Caki2 (cell line): ENCODE measurements around the gene MRPS26. TPM values are rescaled to one million over a fixed set of nuclear protein-coding genes. Genes with fewer than 3 reads are reported as not detected.
"Not testable (repeated sequence)": the region's sequence is repeated elsewhere in the genome, so short reads cannot be mapped to it uniquely, and the experiment has no call there.

ENCODE experiments used
- DNase-seq: peaks from one replicate; pipeline ENCODE4 v3.0.0-alpha.2; 2015; ENCODE audit warnings: low read depth
- in situ Hi-C: cut with HindIII; loops from 2 replicates; pipeline ENCODE4 v1.10.0; 2016; ENCODE audit warnings: low sequenced_read_pairs, low pct_unique_long_range_greater_than_20kb, mixed read lengths
- total RNA-seq: library from RNA; depleted of rRNA; stranded (reverse); fragments of >200 nt; shearing (Covaris generic); gene quantifications from 2 replicates; pipeline ENCODE4 v1.2.3, GENCODE V29; 2014; ENCODE audit warnings: low replicate concordance; rRNA removed

MRPS26 gene
- 131 and 216 TPM in 2 replicates for total RNA-seq

DNA sequence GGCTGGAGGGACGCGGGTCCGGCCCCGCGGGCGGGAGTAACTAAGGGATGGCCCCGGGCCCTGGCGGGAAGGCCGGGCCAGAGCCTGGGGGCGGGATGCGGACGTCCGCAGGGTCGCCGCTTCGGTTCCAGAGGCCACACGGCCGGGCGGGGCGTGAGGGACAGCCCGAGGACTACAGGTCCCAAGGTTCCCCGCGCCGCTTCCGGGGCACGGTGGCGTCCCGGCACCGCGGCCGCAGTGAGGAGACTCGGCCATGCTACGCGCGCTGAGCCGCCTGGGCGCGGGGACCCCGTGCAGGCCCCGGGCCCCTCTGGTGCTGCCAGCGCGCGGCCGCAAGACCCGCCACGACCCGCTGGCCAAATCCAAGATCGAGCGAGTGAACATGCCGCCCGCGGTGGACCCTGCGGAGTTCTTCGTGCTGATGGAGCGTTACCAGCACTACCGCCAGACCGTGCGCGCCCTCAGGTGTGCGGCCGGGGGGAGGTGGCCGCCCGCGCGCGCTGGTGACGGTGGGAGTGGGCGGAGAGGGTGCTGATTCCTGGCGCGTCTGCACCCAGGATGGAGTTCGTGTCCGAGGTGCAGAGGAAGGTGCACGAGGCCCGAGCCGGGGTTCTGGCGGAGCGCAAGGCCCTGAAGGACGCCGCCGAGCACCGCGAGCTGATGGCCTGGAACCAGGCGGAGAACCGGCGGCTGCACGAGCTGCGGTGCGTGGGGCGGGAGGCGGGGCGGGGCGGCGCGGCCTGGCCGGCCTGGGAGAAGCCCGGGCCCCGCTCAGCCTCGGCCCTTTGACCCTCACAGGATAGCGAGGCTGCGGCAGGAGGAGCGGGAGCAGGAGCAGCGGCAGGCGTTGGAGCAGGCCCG is at the start of gene MRPS26:
TSS of gene MRPS26 (plus strand) at position 237 of the 861 bp plus-strand sequence. CDS start at position 254, 17 bp downstream.
- DNase-seq = peak; percentile 93
- in situ Hi-C loops = no loop called here

- in situ Hi-C loops = no loop called here
- DNase-seq = no peak
Observed at GRCh38 chr20:2998728-2999127, 47.1 kb upstream of the MRPS26 start.

DNA sequence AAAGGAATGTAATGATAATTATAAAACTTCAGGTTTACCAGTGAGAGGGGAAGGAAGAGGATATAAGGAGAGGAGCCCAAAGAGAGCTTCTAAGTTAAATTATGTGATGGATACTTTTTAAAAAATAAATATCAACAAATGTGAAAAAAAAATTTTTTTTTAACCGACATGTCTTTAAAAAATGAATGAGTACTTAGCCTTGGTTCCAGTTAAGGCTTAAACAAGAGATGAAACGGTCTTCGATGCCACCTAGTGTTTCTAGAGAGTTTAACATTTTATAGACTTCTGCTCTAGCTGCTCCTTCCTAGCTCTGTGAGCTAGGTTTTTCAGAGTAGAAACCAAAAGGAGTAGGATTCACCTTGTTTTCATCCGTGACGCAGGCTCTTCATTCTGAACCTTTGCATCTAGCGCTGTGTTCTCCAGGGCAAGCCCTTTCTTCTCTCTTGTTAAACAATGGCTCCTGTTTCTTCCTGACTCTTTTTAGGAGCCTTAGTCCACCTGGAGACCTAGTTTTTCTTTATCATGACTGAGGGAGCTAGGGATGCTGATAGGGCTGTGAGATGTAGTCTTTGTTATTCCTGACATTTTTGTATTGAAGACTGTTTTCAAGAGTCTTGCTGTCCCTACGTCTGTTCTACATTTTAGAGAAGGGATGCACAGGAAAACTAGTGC is 44.9 kb upstream of the MRPS26 start:
- in situ Hi-C loops = no loop called here
- peak; percentile 48 for DNase-seq

GRCh38 chr20:3003416-3003815 is 42.4 kb upstream of the MRPS26 start:
- DNase-seq = no peak
- in situ Hi-C loops = no loop called here

- DNase-seq = peak; percentile 11
- in situ Hi-C loops = no loop called here
Observed at GRCh38 chr20:3010985-3011723, 34.7 kb upstream of the MRPS26 start.

DNA sequence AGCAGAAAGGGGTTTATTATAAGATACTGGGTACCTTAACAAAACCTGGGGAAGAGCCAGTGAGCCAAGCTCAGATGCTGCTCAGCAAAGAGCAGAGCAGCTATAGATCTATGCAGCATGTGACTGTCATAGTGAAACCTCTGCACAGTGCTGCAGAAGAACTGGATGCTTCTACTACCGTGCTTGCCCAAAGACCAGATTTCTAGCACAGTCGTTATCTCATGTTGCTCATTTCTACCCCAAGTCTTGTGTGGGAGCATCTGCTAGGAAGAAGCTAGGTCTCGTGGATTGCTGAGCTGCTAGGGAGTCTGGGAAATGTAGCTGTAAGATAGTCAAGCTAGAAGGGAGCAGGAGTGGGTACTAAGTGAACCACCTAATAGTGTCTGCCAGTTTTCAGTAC is 34.1 kb upstream of the MRPS26 start:
- DNase-seq = no peak
- in situ Hi-C loops = no loop called here

GRCh38 chr20:3013771-3014170 is 32.1 kb upstream of the MRPS26 start:
- no peak for DNase-seq
- in situ Hi-C loops = no loop called here

DNA sequence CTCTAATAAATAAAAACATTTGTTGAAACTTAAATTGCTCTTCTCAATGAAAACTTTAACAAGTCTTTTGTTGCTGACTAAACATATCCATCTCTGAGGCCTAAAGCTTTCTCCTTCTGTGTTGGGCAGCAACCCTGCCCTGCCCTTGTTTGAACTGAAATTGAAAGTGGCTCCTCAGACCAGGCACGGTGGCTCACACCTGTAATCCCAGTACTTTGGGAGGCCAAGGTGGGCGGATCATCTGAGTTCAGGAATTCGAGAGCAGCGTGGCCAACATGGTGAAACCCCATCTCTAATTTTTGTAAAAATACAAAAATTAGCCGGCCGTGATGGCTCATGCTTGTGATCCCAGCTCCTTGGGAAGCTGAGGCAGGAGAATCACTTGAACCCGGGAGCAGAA is 31.7 kb upstream of the MRPS26 start:
- no peak for DNase-seq
- in situ Hi-C loops = no loop called here

DNA sequence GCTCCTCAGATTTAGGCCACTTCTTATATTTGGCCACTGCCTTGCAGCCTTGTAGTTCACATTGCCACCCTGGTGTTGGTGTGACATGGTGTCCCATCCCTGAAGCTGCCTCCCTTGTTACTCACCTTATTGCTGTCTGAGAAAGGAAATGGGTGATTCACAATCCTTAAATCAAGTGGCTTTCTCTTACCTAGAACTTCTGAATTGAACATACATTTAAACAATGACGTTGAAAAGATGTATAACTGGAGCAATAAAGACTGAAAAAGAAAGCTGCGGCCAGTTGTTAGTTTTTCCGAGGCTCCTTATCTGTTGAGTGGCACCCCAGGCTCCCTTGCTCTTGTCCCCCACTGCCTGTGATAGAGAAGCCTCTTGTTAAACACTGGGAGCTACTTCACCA is 31.2 kb upstream of the MRPS26 start:
- in situ Hi-C loops = no loop called here
- no peak for DNase-seq

GRCh38 chr20:3015302-3015701 is 30.6 kb upstream of the MRPS26 start:
- in situ Hi-C loops, DNase-seq: not testable (repeated sequence)

DNA sequence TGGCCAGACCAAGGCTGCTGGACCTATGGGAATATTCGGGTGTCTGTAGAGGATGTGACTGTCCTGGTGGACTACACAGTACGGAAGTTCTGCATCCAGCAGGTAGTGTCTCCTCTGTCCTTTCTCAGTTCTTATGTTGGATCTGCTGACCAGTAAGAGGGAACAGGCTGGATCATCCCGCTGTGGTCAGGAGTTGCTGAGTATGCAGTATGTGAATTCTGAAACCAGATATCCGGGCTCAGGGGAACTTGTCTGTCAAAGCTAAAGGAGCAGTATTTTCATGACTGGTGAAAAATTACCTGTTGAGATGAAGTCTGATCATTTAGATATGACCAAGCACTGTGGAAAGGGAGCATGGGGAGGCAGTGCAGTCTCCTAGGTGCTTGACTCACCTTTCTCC is 24.5 kb upstream of the MRPS26 start:
- DNase-seq = no peak
- in situ Hi-C loops = no loop called here

- in situ Hi-C loops = no loop called here
- no peak for DNase-seq
Observed at GRCh38 chr20:3021777-3022176, 24.1 kb upstream of the MRPS26 start.

DNA sequence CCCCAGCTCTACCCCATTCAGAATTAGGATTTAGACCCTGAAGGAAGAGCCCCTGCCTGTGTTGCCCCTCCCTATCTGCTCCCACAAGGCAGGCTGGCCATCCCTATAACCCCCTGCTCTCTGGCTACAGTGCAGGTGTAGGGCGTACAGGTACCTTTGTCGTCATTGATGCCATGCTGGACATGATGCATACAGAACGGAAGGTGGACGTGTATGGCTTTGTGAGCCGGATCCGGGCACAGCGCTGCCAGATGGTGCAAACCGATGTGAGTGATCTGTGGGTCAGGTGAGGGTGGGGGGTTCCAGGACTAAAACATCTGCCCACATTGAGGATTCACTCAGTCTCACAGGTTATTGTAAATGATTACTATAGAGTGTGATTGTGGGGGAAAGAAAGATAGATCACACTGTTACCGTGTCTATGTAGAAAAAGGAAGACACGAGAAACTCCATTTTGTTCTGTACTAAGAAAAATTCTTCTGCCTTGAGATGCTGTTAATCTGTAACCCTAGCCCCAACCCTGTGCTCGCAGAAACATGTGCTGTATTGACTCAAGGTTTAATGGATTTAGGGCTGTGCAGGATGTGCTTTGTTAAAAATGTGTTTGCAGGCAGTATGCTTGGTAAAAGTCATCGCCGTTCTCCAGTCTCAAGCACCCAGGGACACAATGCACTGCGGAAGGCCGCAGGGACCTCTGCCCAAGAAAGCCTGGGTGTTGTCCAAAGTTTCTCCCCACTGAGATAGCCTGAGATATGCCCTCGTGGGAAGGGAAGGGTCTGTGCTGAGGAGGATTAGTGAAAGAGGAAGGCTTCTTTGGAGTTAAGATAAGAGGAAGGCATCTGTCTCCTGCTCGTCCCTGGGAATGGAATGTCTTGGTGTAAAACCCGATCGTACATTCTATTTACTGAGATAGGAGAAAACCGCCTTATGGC is 23.0 kb upstream of the MRPS26 start:
- DNase-seq, in situ Hi-C loops: not testable (repeated sequence)

DNA sequence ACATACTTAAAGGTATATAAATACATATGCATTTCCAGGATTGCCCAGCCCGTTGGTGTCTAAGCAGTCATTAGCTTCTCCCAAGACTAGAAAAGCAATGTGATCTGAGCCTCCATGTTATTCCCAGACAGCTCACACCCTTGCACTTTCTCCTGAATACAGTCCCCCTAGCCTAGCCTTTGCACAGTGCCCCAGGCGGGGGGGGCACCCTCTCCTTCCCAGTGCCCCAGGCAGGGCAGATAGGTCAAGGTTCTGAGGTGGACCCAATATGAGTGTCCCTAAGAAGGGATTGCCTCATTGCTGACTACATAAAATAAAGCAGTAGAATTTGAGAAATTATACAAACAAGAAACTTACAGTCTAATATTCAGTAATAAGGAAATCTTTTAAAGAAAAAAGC is 17.9 kb upstream of the MRPS26 start:
- in situ Hi-C loops = no loop called here
- DNase-seq = no peak

- in situ Hi-C loops = no loop called here
- DNase-seq = no peak
Observed at GRCh38 chr20:3031524-3032147, 14.2 kb upstream of the MRPS26 start.

DNA sequence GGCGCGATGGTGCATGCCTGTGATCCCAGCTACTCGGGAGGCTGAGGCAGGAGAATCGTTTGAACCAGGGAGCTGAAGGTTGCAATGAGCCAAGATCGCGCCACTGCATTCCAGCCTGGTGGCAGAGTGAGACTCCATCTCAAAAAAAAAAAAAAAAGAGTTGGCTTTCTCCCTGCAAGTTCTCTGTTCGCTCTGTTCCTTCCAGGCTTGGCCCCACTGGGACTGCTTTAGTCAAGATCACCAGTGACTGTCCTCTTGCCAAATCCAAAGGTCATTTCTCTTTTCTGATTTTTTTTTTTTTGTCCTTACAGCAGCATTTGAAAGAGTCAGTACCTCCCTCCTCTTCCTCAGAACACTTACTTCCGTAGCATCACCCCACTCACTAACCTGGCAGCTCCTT is 13.2 kb upstream of the MRPS26 start:
- DNase-seq = no peak
- in situ Hi-C loops = no loop called here

DNA sequence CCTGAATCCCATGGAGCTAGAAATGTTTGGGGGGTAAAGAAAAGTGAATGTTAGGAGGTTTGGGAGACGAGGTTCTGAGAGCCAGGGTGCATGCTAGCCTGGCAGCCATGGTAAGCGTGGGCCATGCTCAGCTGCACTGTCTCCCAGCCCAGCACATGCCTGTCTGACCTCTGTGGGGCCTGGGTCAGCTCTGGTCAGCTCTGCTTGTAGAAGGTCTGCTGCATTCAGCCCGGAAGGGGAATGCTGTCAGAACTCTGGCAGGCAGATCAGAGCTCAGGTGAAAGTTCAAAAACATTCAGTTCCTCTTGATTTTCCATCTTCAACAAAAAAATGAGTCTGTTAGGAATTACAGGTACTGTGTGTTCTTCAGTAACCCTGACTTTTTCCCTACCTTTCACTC is 8.2 kb upstream of the MRPS26 start:
- in situ Hi-C loops = no loop called here
- DNase-seq = no peak

DNA sequence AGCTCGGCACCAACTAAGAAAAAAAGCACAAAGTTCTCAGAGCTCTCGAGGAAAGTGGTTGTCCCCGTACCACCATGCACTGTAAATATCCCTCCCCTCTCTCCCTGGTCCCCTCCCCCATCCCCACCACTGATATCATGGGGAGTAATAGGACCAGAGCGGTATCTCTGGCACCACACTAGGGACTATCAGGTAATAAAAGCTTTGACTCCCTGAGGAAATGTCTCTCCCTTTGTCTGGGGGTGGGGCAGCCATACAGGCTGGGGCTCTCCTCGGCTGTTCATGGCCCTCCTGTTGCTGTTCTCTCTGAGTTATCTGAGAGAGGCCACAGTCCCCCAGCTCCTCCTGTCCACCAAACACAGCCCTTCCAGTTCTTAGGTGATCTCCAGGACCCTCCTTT is 7.4 kb upstream of the MRPS26 start:
- no peak for DNase-seq
- in situ Hi-C loops = no loop called here
